ENCODE data around the gene GPR35. TPM values are rescaled to one million over a fixed set of nuclear protein-coding genes. Genes with fewer than 3 reads are reported as not detected.

GPR35 gene
- total RNA-seq, 1 experiment from 2014 or later = 1.3 TPM

GRCh38 chr2:240644859-240645301 lies 19.6 kb downstream of the GPR35 start:
- H3K27ac ChIP-seq (ENCODE audit: low read length) = no peak overlapping the region
- no peak for TF ChIP-seq SIN3A (IDR thresholded peaks at IDR 0.05; ENCODE audit: borderline replicate concordance, insufficient read depth, low read depth, low read length)
- ATAC-seq (no peak), DNase-seq (ENCODE audit: low read depth, low spot score) (no peak)
- intact Hi-C loops (cut with micrococcal nuclease; ENCODE audit: unreplicated experiment) = no loop called here
- H3K4me3 ChIP-seq (ENCODE audit: low read depth in 2 of 2, low read length in 2 of 2) = no peak overlapping the region
- H3K36me3 ChIP-seq (ENCODE audit: control insufficient read depth, insufficient read depth, low read length) = no peaks in the 10 kb centered on the region
- POLR2A ChIA-PET = no interaction called here
- H3K9me3 ChIP-seq (ENCODE audit: control insufficient read depth, insufficient read depth, low read depth, low read length) = no peaks in the 10 kb centered on the region
- H3K27me3 ChIP-seq (ENCODE audit: control insufficient read depth, insufficient read depth, low read length) = peaks cover 4% of the 10 kb centered on the region
- CTCF ChIA-PET = no interaction called here
- in situ Hi-C loops (cut with HindIII; ENCODE audit: low pct_unique_long_range_greater_than_20kb, low sequenced_read_pairs) = no loop called here
- no TSS peak for BruUV-seq (replicated peaks)
- no peaks in the 10 kb centered on the region for H3K4me1 ChIP-seq (ENCODE audit: control insufficient read depth, insufficient read depth, low read length)

DNA sequence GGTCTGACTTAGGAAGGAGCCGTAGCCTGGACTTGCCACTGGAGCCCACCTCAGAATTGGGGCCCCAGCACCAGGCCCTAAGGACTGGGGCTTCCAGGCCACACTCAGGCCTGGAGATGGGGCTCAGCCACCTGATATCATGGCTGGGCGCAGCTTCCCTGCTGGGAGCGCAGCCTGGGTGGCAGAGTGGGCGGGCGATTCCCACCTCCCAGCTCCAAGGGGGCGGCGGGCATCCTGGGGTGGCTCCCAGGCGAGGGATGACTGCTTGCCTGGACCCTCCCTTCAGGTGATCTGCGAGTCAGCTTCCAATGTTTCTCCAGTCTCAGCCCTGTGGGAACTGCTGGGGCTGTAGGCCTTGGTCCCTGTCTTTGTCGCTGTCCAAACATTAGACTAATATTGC lies 20.1 kb downstream of the GPR35 start:
- CTCF ChIA-PET = no interaction called here
- in situ Hi-C loops (cut with HindIII; ENCODE audit: low pct_unique_long_range_greater_than_20kb, low sequenced_read_pairs) = no loop called here
- intact Hi-C loops (cut with micrococcal nuclease; ENCODE audit: unreplicated experiment) = no loop called here
- Histone ChIP-seq H3K9me3 (ENCODE audit: control insufficient read depth, insufficient read depth, low read depth, low read length) (no peaks in the 10 kb centered on the region), H3K4me1 (ENCODE audit: control insufficient read depth, insufficient read depth, low read length) (no peaks in the 10 kb centered on the region), H3K4me3 (ENCODE audit: low read depth in 2 of 2, low read length in 2 of 2) (no peak overlapping the region), H3K27me3 (ENCODE audit: control insufficient read depth, insufficient read depth, low read length) (peaks cover 8% of the 10 kb centered on the region), H3K36me3 (ENCODE audit: control insufficient read depth, insufficient read depth, low read length) (no peaks in the 10 kb centered on the region), H3K27ac (ENCODE audit: low read length) (no peak overlapping the region)
- ATAC-seq (no peak), DNase-seq (ENCODE audit: low read depth, low spot score) (no peak)
- no peak for TF ChIP-seq TCF7L2 (IDR thresholded peaks at IDR 0.05; ENCODE audit: low read depth, low read length)
- TF ChIP-seq REST (IDR thresholded peaks at IDR 0.05; ENCODE audit: insufficient read depth in 1 of 2, low read depth in 2 of 2, low read length in 1 of 2) = no peak
- no peak for TF ChIP-seq POLR2AphosphoS5 (IDR thresholded peaks at IDR 0.05; ENCODE audit: low read depth, low read length)
- TF ChIP-seq SIN3A (IDR thresholded peaks at IDR 0.05; ENCODE audit: borderline replicate concordance, insufficient read depth, low read depth, low read length) = no peak
- no peak for TF ChIP-seq CTCF (IDR thresholded peaks at IDR 0.05)
- POLR2A ChIA-PET = no interaction called here
- no TSS peak for BruUV-seq (replicated peaks)

- CTCF ChIA-PET = no interaction called here
- no TSS peak for BruUV-seq (replicated peaks)
- no peak for ATAC-seq
- H3K27ac ChIP-seq (ENCODE audit: low read length) = no peak overlapping the region
- H3K9me3 ChIP-seq (ENCODE audit: control insufficient read depth, insufficient read depth, low read depth, low read length) = no peaks in the 10 kb centered on the region
- no peak for TF ChIP-seq TCF7L2 (IDR thresholded peaks at IDR 0.05; ENCODE audit: low read depth, low read length)
- TF ChIP-seq REST (IDR thresholded peaks at IDR 0.05; ENCODE audit: insufficient read depth in 1 of 2, low read depth in 2 of 2, low read length in 1 of 2) = no peak
- no peak for TF ChIP-seq POLR2AphosphoS5 (IDR thresholded peaks at IDR 0.05; ENCODE audit: low read depth, low read length)
- TF ChIP-seq CTCF (IDR thresholded peaks at IDR 0.05) = no peak
- no peak for TF ChIP-seq SIN3A (IDR thresholded peaks at IDR 0.05; ENCODE audit: borderline replicate concordance, insufficient read depth, low read depth, low read length)
- intact Hi-C loops (cut with micrococcal nuclease; ENCODE audit: unreplicated experiment) (no loop called here), in situ Hi-C loops (cut with HindIII; ENCODE audit: low pct_unique_long_range_greater_than_20kb, low sequenced_read_pairs) (no loop called here)
- no peak for DNase-seq (ENCODE audit: low read depth, low spot score)
- H3K4me3 ChIP-seq (ENCODE audit: low read depth in 2 of 2, low read length in 2 of 2) = no peak overlapping the region
- H3K4me1 ChIP-seq (ENCODE audit: control insufficient read depth, insufficient read depth, low read length) = no peaks in the 10 kb centered on the region
- no peaks in the 10 kb centered on the region for H3K36me3 ChIP-seq (ENCODE audit: control insufficient read depth, insufficient read depth, low read length)
- POLR2A ChIA-PET = no interaction called here
- H3K27me3 ChIP-seq (ENCODE audit: control insufficient read depth, insufficient read depth, low read length) = peaks cover 8% of the 10 kb centered on the region
Observed at GRCh38 chr2:240645801-240646175, 20.5 kb downstream of the GPR35 start.

Data from Panc1 (cell line).